HEK293T (cell line): ENCODE data around the gene ANXA8.
A peak's percentile ranks its signal among the peaks of the same experiment; 100 is the strongest.
"Not testable (repeated sequence)": the region's sequence is repeated elsewhere in the genome, so short reads cannot be mapped to it uniquely, and the experiment has no call there.

ENCODE experiments used
- CTCF ChIA-PET: fragments of 350-600 bp; formaldehyde crosslinking; extraction: SDS; loops from one replicate; lab custom pipeline; 2021; ENCODE audit warnings: antibody characterized with exemption, inconsistent platforms; lab: Yijun Ruan, JAX
- POLR2A ChIA-PET: fragments of 350-600 bp; formaldehyde crosslinking; extraction: SDS; loops from one replicate; lab custom pipeline; 2020; ENCODE audit warnings: antibody characterized with exemption, inconsistent platforms; lab: Yijun Ruan, JAX
- DNase-seq: peaks from one replicate; pipeline ENCODE4 v3.0.0; 2012; ENCODE audit warnings: mixed read lengths; ENCODE audit errors: extremely low spot score
- ARNT ChIP-seq: fragments of 450-650 bp; IDR thresholded peaks from 2 replicates; pipeline ENCODE4 v1.6.1; 2017; ENCODE audit warnings: mild to moderate bottlenecking
- BHLHE40 ChIP-seq: fragments of 450-650 bp; IDR thresholded peaks from 2 replicates; pipeline ENCODE4 v1.6.1; 2016; ENCODE audit warnings: mild to moderate bottlenecking, moderate library complexity, borderline replicate concordance
- CTBP1 ChIP-seq: fragments of 450-650 bp; IDR thresholded peaks from 2 replicates; pipeline ENCODE4 v1.6.1; 2016; ENCODE audit warnings: borderline replicate concordance
- ELF4 ChIP-seq: fragments of 450-650 bp; IDR thresholded peaks from 2 replicates; pipeline ENCODE4 v1.6.1; 2017; ENCODE audit warnings: antibody characterized with exemption
- FOXA1 ChIP-seq: fragments of 450-650 bp; IDR thresholded peaks from 2 replicates; pipeline ENCODE4 v1.6.1; 2016; ENCODE audit warnings: mild to moderate bottlenecking
- FOXK2 ChIP-seq: fragments of 450-650 bp; IDR thresholded peaks from 2 replicates; pipeline ENCODE4 v1.6.1; 2016; ENCODE audit warnings: mild to moderate bottlenecking
- FOXM1 ChIP-seq: fragments of 450-650 bp; IDR thresholded peaks from 2 replicates; pipeline ENCODE4 v1.6.1; 2017; ENCODE audit warnings: mild to moderate bottlenecking, borderline replicate concordance
- HDGF ChIP-seq: fragments of 450-650 bp; IDR thresholded peaks from 2 replicates; pipeline ENCODE4 v1.6.1; 2017; ENCODE audit warnings: antibody characterized with exemption, borderline replicate concordance
- L3MBTL2 ChIP-seq: fragments of 450-650 bp; conservative IDR thresholded peaks from 2 replicates; pipeline ENCODE4 v1.6.1; 2016; ENCODE audit warnings: mild to moderate bottlenecking
- LEF1 ChIP-seq: fragments of 450-650 bp; IDR thresholded peaks from 2 replicates; pipeline ENCODE4 v1.6.1; 2017; ENCODE audit warnings: mild to moderate bottlenecking, borderline replicate concordance
- NFRKB ChIP-seq: fragments of 450-650 bp; IDR thresholded peaks from 2 replicates; pipeline ENCODE4 v1.6.1; 2016; ENCODE audit warnings: mild to moderate bottlenecking, moderate library complexity
- SP1 ChIP-seq: fragments of 450-650 bp; IDR thresholded peaks from 2 replicates; pipeline ENCODE4 v1.6.1; 2017
- SUZ12 ChIP-seq: fragments of 450-650 bp; IDR thresholded peaks from 2 replicates; pipeline ENCODE4 v1.6.1; 2016; ENCODE audit warnings: mild to moderate bottlenecking
- TARDBP ChIP-seq: fragments of 450-650 bp; IDR thresholded peaks from 2 replicates; pipeline ENCODE4 v1.6.1; 2016
- ZNF384 ChIP-seq: fragments of 450-650 bp; IDR thresholded peaks from 2 replicates; pipeline ENCODE4 v1.6.1; 2016
- TF ChIP-seq, protein P1 (sequence below): fragments of 450-650 bp; IDR thresholded peaks from 2 replicates; pipeline ENCODE4 v1.6.1; 2016

The ANXA8 gene

DNA sequence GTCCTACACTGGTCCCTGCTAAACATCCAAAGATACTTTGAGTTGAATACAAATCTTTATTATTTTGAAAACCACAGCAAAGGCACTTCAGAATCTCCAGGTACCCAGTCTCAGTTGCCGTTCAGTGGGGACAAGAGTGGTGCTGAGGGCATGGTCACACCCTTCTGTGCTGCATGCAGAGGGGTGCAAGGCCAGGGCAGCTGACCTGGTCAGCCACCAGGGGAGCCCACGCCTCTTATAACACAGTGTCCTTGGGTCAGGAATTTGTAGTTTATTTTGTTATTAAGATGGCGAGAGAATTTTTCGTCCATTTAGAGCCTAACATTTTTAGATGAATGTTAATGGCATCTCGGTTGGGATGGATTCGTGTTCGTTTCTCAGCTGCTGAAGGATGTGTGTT is 16.0 kb downstream of the ANXA8 start:
- DNase-seq, CTCF ChIA-PET, POLR2A ChIA-PET: not testable (repeated sequence)

DNA sequence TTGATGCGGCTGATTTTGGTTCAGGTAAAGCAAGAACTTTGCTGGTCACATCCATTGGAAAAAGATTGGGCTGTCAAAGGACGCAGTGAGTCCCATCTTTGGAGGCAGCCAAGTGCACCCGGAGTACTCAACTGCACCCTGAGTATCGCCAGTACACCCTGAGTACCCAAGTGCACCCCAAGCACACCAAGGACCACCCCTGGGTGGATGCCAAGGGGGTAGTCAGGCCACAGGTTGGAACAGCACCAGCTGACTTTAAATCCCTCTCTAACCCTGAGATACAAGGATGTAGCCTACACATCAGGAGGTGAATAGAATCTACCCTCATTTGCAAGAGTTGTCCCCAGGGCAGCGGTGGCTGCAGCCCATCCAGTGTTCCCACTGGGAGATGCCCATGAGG is 16.5 kb downstream of the ANXA8 start:
- DNase-seq, POLR2A ChIA-PET, CTCF ChIA-PET: not testable (repeated sequence)

DNA sequence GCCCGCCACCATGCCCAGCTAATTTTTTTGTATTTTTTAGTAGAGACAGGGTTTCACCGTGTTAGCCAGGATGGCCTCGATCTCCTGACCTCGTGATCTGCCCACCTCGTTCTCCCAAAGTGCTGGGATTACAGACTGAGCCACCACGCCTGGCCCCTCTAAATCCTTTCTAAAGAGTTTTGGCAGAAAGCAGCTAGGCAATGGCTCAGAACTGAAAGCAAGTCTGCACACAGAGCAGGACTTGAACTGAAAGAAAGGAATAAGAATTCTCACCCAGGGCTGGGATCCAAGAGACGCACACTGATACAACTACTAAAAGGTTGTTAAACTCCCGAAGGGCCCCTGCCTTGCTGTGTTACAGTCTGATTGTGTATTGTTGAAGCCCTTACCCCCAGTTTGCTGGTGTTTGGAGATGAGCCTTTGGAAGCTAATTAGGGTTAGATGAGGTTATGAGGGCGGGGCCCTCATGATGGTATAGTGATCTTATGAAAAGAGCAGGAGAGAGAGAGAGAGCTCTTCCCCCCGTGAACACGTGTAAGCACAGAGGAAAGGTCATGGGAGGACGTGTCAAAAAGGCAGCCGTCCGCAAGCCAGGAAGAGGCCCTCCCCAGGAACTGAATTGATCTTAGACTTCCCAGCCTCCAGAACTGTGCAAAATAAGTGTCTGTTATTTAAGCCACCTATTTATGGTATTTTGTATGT is 18.5 kb downstream of the ANXA8 start:
- CTCF ChIA-PET, POLR2A ChIA-PET: not testable (repeated sequence)

DNA sequence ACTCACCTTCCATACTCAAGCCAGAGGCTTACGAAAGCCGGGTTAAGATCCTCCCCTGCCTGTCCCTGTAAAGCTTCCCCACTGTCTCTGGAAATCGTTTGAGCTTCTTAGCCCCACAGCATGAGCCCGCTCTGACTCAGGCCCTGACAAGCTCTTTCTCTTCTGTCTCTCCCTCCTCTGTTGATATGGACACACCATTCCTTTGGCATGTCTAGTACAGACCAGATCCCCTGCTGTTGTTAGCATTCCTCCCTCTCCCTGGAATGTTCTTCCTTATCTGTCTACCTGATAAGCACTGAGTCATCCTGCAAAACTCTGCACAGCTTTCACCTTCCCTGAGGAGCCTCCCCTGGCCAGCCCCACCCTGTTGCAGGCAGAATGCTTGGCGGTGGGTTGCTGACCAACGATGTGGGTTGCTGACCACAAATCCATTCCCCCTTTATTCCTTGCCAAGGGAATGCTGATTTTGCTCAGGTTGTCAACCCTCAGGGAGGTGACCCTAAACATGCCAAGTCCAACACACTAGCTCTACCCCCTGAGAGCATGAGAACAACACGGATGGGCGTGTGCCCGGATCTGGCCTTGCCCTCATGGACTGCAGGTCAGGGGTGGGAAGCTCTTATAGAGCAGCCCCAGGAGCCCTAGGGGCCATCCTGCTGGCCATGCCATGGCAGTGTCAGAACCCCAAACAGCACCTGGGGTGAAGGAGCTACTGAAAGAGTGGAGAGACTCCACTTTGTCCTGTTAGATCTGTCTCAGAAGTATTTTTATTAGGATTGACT is 21.1 kb downstream of the ANXA8 start:
- POLR2A ChIA-PET, DNase-seq: not testable (repeated sequence)

More for the DNA sequence above, 18.5 kb downstream of the ANXA8 start:
- DNase-seq: not testable (repeated sequence)

DNA sequence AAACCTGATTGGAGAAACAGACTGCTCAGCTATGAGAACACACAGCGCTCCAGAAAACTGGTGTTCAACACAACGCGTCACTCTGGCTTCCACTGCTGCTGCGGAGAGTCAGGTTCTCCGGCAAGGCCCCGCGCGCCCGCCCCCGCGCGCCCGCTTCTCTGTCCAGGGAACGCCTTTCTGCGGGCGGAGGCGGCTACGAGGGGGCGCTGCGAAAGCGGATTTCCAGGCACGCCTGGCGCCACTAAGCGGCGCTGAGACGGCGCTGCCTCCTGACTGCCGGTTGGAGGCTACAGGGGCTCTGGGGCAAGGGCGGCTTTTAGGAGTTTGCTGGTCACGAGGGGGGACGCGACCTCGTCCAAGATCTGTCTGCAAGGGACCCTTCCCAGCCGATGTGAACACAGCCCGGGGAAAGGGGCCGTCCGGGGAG is 22.6 kb downstream of the ANXA8 start:
- DNase-seq, POLR2A ChIA-PET: not testable (repeated sequence)
- CTCF ChIA-PET: interaction anchor here (0.5 kb wide), 1 partner anchor 437 kb away, joined by 3 read pairs; no protein-coding TSS in a partner anchor
- peak; percentile 30; the same call in 1 of the 2 replicates for TF ChIP-seq L3MBTL2

More for the DNA sequence above, 21.1 kb downstream of the ANXA8 start:
- CTCF ChIA-PET: not testable (repeated sequence)

DNA sequence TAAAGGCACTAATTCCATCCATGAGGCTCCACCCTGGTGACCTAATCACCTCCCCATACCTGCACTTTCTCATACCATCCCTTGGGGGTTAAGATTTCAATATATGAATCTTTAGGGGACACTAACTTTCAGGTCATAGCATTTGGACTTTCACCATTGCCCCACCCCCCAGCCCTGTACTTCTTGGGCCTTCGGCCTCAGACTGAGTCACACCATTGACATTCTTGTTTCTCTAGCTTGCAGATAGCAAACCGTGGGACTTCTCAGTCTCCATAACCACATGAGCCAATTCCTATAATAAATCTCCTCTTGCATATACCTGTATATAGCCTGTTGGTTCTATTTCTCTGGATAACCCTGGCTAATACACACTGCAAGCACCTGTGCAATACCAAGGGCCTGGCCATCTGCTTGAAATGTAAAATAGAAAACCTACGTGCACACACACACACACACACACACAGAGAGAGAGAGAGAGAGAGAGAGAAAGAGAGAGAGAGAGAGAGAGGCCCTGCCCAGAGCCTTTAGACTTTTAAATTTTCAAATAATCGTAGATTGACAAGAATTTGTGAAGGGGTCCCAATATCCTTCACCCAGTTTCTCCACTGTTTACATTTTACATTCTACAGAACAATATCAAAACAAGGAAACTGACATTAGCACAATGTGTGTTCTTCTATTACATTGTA is 25.3 kb downstream of the ANXA8 start:
- CTCF ChIA-PET: no interaction called here
- no peak for TF ChIP-seq ZNF384
- POLR2A ChIA-PET: no interaction called here
- no peak for DNase-seq

DNA sequence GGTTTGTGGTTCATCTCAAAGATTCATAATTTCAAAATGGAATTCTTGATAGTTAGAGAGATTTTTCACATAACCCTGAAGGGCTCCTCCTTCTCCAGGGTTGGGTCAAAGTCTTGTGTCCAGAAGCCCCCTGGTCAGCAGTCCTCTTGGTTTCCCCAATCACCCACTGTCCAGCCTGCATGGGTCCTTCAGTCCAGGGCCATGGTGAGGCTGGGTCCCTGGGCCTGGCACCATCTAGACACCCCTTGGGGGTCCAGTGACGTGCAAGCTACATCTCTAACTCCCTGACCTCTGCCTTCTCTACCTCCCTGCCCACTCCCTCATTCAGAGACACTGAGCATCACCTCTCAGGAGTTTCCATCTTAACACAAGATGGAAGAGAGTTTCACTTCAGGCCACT is 26.1 kb downstream of the ANXA8 start:
- ChIA-PET POLR2A (no interaction called here), CTCF (no interaction called here)
- TF ChIP-seq FOXA1: no peak
- no peak for DNase-seq

DNA sequence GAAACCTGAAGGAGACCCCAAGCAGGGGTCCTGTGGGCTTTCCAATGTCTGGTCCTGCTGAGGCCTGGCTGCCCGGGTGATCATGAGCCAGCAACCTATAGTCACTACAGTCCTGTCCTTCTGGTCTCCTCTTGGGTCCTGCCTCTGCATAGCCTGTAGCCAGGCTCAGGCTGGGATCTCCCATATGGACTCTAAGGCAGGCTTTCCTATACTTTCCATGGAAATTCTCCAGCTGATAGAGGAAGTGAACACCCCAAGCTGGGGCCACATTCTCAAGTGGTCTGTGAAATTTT is 26.4 kb downstream of the ANXA8 start:
- ChIA-PET CTCF (no interaction called here), POLR2A (no interaction called here)
- no peak for DNase-seq
- TF ChIP-seq HDGF: no peak
- TF ChIP-seq ZNF384: no peak
- TF ChIP-seq FOXM1: no peak
- TF ChIP-seq ELF4: no peak
- no peak for TF ChIP-seq NFRKB
- no peak for TF ChIP-seq L3MBTL2
- TF ChIP-seq SP1: no peak
- no peak for TF ChIP-seq TARDBP
- no peak for TF ChIP-seq SUZ12
- no peak for TF ChIP-seq FOXK2
- no peak for TF ChIP-seq LEF1
- no peak for TF ChIP-seq ARNT
- no peak for TF ChIP-seq CTBP1
- TF ChIP-seq, protein P1, sequence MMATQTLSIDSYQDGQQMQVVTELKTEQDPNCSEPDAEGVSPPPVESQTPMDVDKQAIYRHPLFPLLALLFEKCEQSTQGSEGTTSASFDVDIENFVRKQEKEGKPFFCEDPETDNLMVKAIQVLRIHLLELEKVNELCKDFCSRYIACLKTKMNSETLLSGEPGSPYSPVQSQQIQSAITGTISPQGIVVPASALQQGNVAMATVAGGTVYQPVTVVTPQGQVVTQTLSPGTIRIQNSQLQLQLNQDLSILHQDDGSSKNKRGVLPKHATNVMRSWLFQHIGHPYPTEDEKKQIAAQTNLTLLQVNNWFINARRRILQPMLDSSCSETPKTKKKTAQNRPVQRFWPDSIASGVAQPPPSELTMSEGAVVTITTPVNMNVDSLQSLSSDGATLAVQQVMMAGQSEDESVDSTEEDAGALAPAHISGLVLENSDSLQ: no peak
- TF ChIP-seq BHLHE40: no peak
- no peak for TF ChIP-seq FOXA1

DNA sequence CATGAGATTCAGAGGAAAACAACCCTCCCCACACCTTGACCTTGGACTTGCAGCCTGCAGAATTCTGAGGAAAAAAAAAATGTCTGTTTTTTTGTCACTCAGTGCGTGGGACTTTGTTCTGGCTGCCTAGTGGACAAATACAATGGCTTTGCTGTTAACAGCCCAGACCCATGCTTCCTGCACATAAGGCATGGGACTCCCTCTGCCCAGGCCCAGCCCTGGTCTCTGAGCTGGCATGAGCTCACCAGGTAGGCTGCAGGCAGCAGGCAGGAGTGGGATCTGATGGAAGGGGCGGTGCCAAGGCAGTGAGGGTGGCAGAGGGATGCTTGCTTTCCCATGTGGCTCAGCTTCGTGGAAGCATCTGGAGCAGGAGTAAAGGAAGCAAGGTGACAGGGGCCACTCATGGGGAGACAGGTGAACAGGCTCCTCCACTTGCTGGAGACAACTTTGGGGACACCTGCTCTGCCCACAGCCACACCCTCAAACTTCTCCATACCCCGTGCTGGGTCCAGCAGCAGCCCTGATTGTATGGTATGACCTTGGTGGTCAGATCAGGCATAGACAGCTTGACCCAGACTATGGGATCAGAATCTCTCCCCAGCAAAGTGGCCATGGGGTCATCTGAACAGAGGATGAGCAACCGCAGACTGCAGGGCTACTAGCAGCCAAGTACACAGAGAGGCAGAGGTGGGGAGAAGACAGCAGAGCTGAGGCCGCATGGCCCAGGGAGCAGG is 27.0 kb downstream of the ANXA8 start:
- no peak for DNase-seq
- CTCF ChIA-PET: no interaction called here
- TF ChIP-seq FOXM1 (no peak), FOXA1 (no peak), ARNT (no peak), SUZ12 (no peak), L3MBTL2 (no peak), SP1 (no peak), BHLHE40 (no peak), ELF4 (no peak), HDGF (no peak), ZNF384 (no peak), TARDBP (no peak), FOXK2 (no peak), NFRKB (no peak), CTBP1 (no peak), LEF1 (no peak)
- TF ChIP-seq, protein P1: no peak
- POLR2A ChIA-PET: no interaction called here
